ENCODE measurements around the gene SLC52A1. TPM values are rescaled to one million over a fixed set of nuclear protein-coding genes. Genes with fewer than 3 reads are reported as not detected.

Gene SLC52A1
- total and polyA plus RNA-seq, 7 donors: 0.01 to 0.04 TPM; not detected in 5

- ATAC-seq (peak; percentile 92 to 96 (median 95)), DNase-seq (peak; percentile 93 to 97)
- H3K4me1 ChIP-seq: peaks cover 20% of the 10 kb centered on the region
- H3K36me3 ChIP-seq (ENCODE audit: insufficient read depth in 1 of 2, low read depth in 1 of 2): peaks cover 2 to 38% of the 10 kb centered on the region in 2 donors
- intact Hi-C loops (cut with DNase I): loop anchor here (2.0 to 5.0 kb wide), 3 partner anchors 45 to 80 kb away; partner anchors contain the start of genes RNF167 (in 1 of the 2) and SLC25A11 (in 1 of the 2)
- WGBS, 3 donors: 0 to 1% (median 0%) methylated on average over 44 to 78 of the region's 78 CpGs
- peak within 1 kb of the TSS; percentile 94 for H3K4me3 ChIP-seq
- H3K27me3 ChIP-seq (ENCODE audit: insufficient read depth in 3 of 3, low read length in 2 of 3): no peaks in the 10 kb centered on the region
- H3K9me3 ChIP-seq: no peaks in the 10 kb centered on the region
- H3K27ac ChIP-seq: peak within 1 kb of the TSS; percentile 97
- peak; percentile 79 for TF ChIP-seq CTCF (IDR thresholded peaks at IDR 0.05)
Observed at GRCh38 chr17:4986951-4987766, 48.1 kb downstream of the SLC52A1 start, which contains the start of gene CAMTA2. TSS of gene CAMTA2 (minus strand) at chr17:4987675. CDS start at chr17:4986222, 1,453 bp downstream.

- ATAC-seq (no peak), DNase-seq (no peak)
- intact Hi-C loops (cut with DNase I): loop anchor here (2.0 to 5.0 kb wide), 3 partner anchors 44 to 79 kb away; partner anchors contain the start of genes RNF167 (in 1 of the 2) and SLC25A11 (in 1 of the 2)
- peaks cover 20% of the 10 kb centered on the region for H3K4me1 ChIP-seq
- H3K27me3 ChIP-seq (ENCODE audit: insufficient read depth in 3 of 3, low read length in 2 of 3): no peaks in the 10 kb centered on the region
- peak overlapping the region; percentile 97 for H3K27ac ChIP-seq
- H3K9me3 ChIP-seq: no peaks in the 10 kb centered on the region
- peak overlapping the region; percentile 94 for H3K4me3 ChIP-seq
- TF ChIP-seq CTCF (IDR thresholded peaks at IDR 0.05): no peak
- WGBS, 3 donors: 35 to 46% (median 41%) methylated on average over 5 of the region's 5 CpGs
- peaks cover 2 to 46% of the 10 kb centered on the region in 2 donors for H3K36me3 ChIP-seq (ENCODE audit: insufficient read depth in 1 of 2, low read depth in 1 of 2)
Observed at GRCh38 chr17:4986403-4986802, 48.8 kb downstream of the SLC52A1 start.

Other genes with a start within 250 kb of the SLC52A1 start
- gene VMO1, start 249.1 kb downstream of the SLC52A1 start, total RNA-seq: under 1 TPM; 0.42 to 0.84 (median 0.64) TPM
- 1 to 10 TPM in 2 of 3 donors, under 1 TPM in 1; 0.84 to 3.1 (median 1.8) TPM for gene VMO1, start 249.1 kb downstream of the SLC52A1 start, polyA plus RNA-seq
- gene GLTPD2, start 246.5 kb downstream of the SLC52A1 start, total RNA-seq: not detected
- not detected for gene GLTPD2, start 246.5 kb downstream of the SLC52A1 start, polyA plus RNA-seq
- gene PSMB6, start 239.3 kb downstream of the SLC52A1 start, total RNA-seq: 100 to 1,000 TPM; 160 to 254 (median 234) TPM
- 100 to 1,000 TPM; 416 to 561 (median 427) TPM for gene PSMB6, start 239.3 kb downstream of the SLC52A1 start, polyA plus RNA-seq
- gene PLD2, start 228.3 kb downstream of the SLC52A1 start, total RNA-seq: 1 to 10 TPM; 3.7 to 7.5 (median 4.3) TPM
- gene PLD2, start 228.3 kb downstream of the SLC52A1 start, polyA plus RNA-seq: 1 to 10 TPM; 2.4 to 4.2 (median 3.0) TPM
- gene MINK1, start 202.1 kb downstream of the SLC52A1 start, total RNA-seq: 10 to 100 TPM; 15.8 to 23.8 (median 20.8) TPM
- gene MINK1, start 202.1 kb downstream of the SLC52A1 start, polyA plus RNA-seq: 10 to 100 TPM in 2 of 3 donors, 1 to 10 TPM in 1; 8.9 to 19.2 (median 14.2) TPM
- gene C17orf107, start 135.9 kb downstream of the SLC52A1 start, total RNA-seq: under 1 TPM in 2 of 4 donors, not detected in 2; 0.20 to 0.30 TPM
- under 1 TPM; 0.01 to 0.10 (median 0.03) TPM for gene C17orf107, start 135.9 kb downstream of the SLC52A1 start, polyA plus RNA-seq
- gene CHRNE, start 132.3 kb downstream of the SLC52A1 start, total RNA-seq: 1 to 10 TPM in 1 of 4 donors, under 1 TPM in 3; 0.19 to 1.1 (median 0.28) TPM
- gene CHRNE, start 132.3 kb downstream of the SLC52A1 start, polyA plus RNA-seq: under 1 TPM; 0.16 to 0.70 (median 0.56) TPM
- under 1 TPM in 1 of 4 donors, not detected in 3; 0.10 TPM for gene GP1BA, start 103.1 kb downstream of the SLC52A1 start, total RNA-seq
- gene GP1BA, start 103.1 kb downstream of the SLC52A1 start, polyA plus RNA-seq: under 1 TPM in 2 of 3 donors, not detected in 1; 0.04 to 0.05 TPM
- gene SLC25A11, start 95.4 kb downstream of the SLC52A1 start, total RNA-seq: 100 to 1,000 TPM in 3 of 4 donors, 10 to 100 TPM in 1; 97.1 to 225 (median 143) TPM
- gene SLC25A11, start 95.4 kb downstream of the SLC52A1 start, polyA plus RNA-seq: 100 to 1,000 TPM; 125 to 163 (median 128) TPM
- gene RNF167, start 95.2 kb downstream of the SLC52A1 start, total RNA-seq: 10 to 100 TPM; 85.1 to 96.3 (median 87.3) TPM
- 100 to 1,000 TPM in 1 of 3 donors, 10 to 100 TPM in 2; 85.7 to 151 (median 100.0) TPM for gene RNF167, start 95.2 kb downstream of the SLC52A1 start, polyA plus RNA-seq
- gene PFN1, start 86.9 kb downstream of the SLC52A1 start, total RNA-seq: 100 to 1,000 TPM; 149 to 253 (median 205) TPM
- gene PFN1, start 86.9 kb downstream of the SLC52A1 start, polyA plus RNA-seq: 1,000 to 10,000 TPM in 1 of 3 donors, 100 to 1,000 TPM in 2; 220 to 1,518 (median 312) TPM
- gene ENO3, start 84.3 kb downstream of the SLC52A1 start, total RNA-seq: 1,000 to 10,000 TPM; 2,251 to 3,238 (median 2,533) TPM
- 1,000 to 10,000 TPM; 1,126 to 5,696 (median 4,322) TPM for gene ENO3, start 84.3 kb downstream of the SLC52A1 start, polyA plus RNA-seq
- gene SPAG7, start 67.6 kb downstream of the SLC52A1 start, total RNA-seq: 100 to 1,000 TPM in 3 of 4 donors, 10 to 100 TPM in 1; 79.2 to 156 (median 111) TPM
- 100 to 1,000 TPM in 2 of 3 donors, 10 to 100 TPM in 1; 93.2 to 179 (median 170) TPM for gene SPAG7, start 67.6 kb downstream of the SLC52A1 start, polyA plus RNA-seq
- gene CAMTA2, start 47.8 kb downstream of the SLC52A1 start, total RNA-seq: 10 to 100 TPM; 43.0 to 60.8 (median 51.0) TPM
- 10 to 100 TPM; 30.3 to 50.2 (median 39.5) TPM for gene CAMTA2, start 47.8 kb downstream of the SLC52A1 start, polyA plus RNA-seq
- gene INCA1, start 37.9 kb downstream of the SLC52A1 start, total RNA-seq: 1 to 10 TPM; 2.9 to 4.9 (median 3.5) TPM
- gene INCA1, start 37.9 kb downstream of the SLC52A1 start, polyA plus RNA-seq: 1 to 10 TPM; 1.6 to 4.1 (median 4.0) TPM
- gene KIF1C, start 37.5 kb downstream of the SLC52A1 start, total RNA-seq: 1,000 to 10,000 TPM in 1 of 4 donors, 100 to 1,000 TPM in 3; 624 to 1,039 (median 691) TPM
- 100 to 1,000 TPM; 204 to 445 (median 311) TPM for gene KIF1C, start 37.5 kb downstream of the SLC52A1 start, polyA plus RNA-seq
- gene ZFP3, start 43.0 kb upstream of the SLC52A1 start, total RNA-seq: 10 to 100 TPM in 1 of 4 donors, 1 to 10 TPM in 3; 6.8 to 12.3 (median 8.0) TPM
- 10 to 100 TPM in 1 of 3 donors, 1 to 10 TPM in 2; 3.7 to 11.2 (median 3.9) TPM for gene ZFP3, start 43.0 kb upstream of the SLC52A1 start, polyA plus RNA-seq
- 10 to 100 TPM in 1 of 4 donors, 1 to 10 TPM in 3; 5.8 to 12.2 (median 7.4) TPM for gene ZNF232, start 76.5 kb upstream of the SLC52A1 start, total RNA-seq
- gene ZNF232, start 76.5 kb upstream of the SLC52A1 start, polyA plus RNA-seq: 10 to 100 TPM in 1 of 3 donors, 1 to 10 TPM in 2; 7.1 to 19.3 (median 8.0) TPM
- 1 to 10 TPM in 1 of 4 donors, under 1 TPM in 3; 0.40 to 3.2 (median 0.41) TPM for gene USP6, start 80.6 kb upstream of the SLC52A1 start, total RNA-seq
- under 1 TPM; 0.05 to 0.37 (median 0.25) TPM for gene USP6, start 80.6 kb upstream of the SLC52A1 start, polyA plus RNA-seq
- gene ZNF594, start 156.4 kb upstream of the SLC52A1 start, total RNA-seq: 1 to 10 TPM; 1.5 to 4.0 (median 3.1) TPM
- gene ZNF594, start 156.4 kb upstream of the SLC52A1 start, polyA plus RNA-seq: 1 to 10 TPM; 1.1 to 6.6 (median 1.2) TPM
- gene SCIMP, start 199.4 kb upstream of the SLC52A1 start, total RNA-seq: under 1 TPM; 0.37 to 0.74 (median 0.50) TPM
- under 1 TPM; 0.12 to 0.55 (median 0.27) TPM for gene SCIMP, start 199.4 kb upstream of the SLC52A1 start, polyA plus RNA-seq
- gene RABEP1, start 246.9 kb upstream of the SLC52A1 start, total RNA-seq: 10 to 100 TPM; 69.9 to 86.1 (median 80.1) TPM
- 100 to 1,000 TPM in 1 of 3 donors, 10 to 100 TPM in 2; 33.4 to 106 (median 36.3) TPM for gene RABEP1, start 246.9 kb upstream of the SLC52A1 start, polyA plus RNA-seq